ENCODE data around the gene NPHP4.
A peak's percentile ranks its signal among the peaks of the same experiment; 100 is the strongest.

The NPHP4 gene

GRCh38 chr1:5949085-5949760 lies 43.0 kb downstream of the NPHP4 start:
- DNase-seq, result no peak

- DNase-seq, result no peak
Observed at GRCh38 chr1:5948681-5949005, 43.6 kb downstream of the NPHP4 start.

GRCh38 chr1:5947978-5948680 lies 44.1 kb downstream of the NPHP4 start:
- DNase-seq, result no peak

- DNase-seq, result no peak
Observed at GRCh38 chr1:5947071-5947821, 45.0 kb downstream of the NPHP4 start.

GRCh38 chr1:5945445-5945844 lies 46.8 kb downstream of the NPHP4 start:
- DNase-seq, result no peak

- DNase-seq, result no peak
Observed at GRCh38 chr1:5944843-5945167, 47.4 kb downstream of the NPHP4 start.

GRCh38 chr1:5944154-5944842 lies 47.9 kb downstream of the NPHP4 start:
- DNase-seq, result no peak

GRCh38 chr1:5943343-5944124 lies 48.7 kb downstream of the NPHP4 start:
- no peak for DNase-seq

GRCh38 chr1:5941671-5942070 lies 50.6 kb downstream of the NPHP4 start:
- no peak for DNase-seq

- DNase-seq, result no peak
Observed at GRCh38 chr1:5940723-5941407, 51.4 kb downstream of the NPHP4 start.

- no peak for DNase-seq
Observed at GRCh38 chr1:5939271-5940170, 52.7 kb downstream of the NPHP4 start.

- peak; percentile 86 for DNase-seq
Observed at GRCh38 chr1:5938101-5938646, 54.1 kb downstream of the NPHP4 start.

GRCh38 chr1:5937373-5937857 lies 54.8 kb downstream of the NPHP4 start:
- no peak for DNase-seq

GRCh38 chr1:5936621-5937372 lies 55.4 kb downstream of the NPHP4 start:
- DNase-seq, result no peak

GRCh38 chr1:5936126-5936525 lies 56.1 kb downstream of the NPHP4 start:
- no peak for DNase-seq

- no peak for DNase-seq
Observed at GRCh38 chr1:5935026-5935425, 57.2 kb downstream of the NPHP4 start.

GRCh38 chr1:5934058-5934884 lies 58.0 kb downstream of the NPHP4 start:
- DNase-seq, result no peak

- peak; percentile 21 for DNase-seq
Observed at GRCh38 chr1:5933676-5934057, 58.6 kb downstream of the NPHP4 start.

- no peak for DNase-seq
Observed at GRCh38 chr1:5933050-5933449, 59.2 kb downstream of the NPHP4 start.
